Right hindlimb (tissue), 1 donor: ENCODE data around the gene P2RX1.

ENCODE experiments used
- DNase-seq: peaks from one replicate; pipeline ENCODE4 v3.0.0-alpha.2; 2018

P2RX1 gene

GRCh38 chr17:3903051-3903825 is 13.0 kb downstream of the P2RX1 start:
- no peak for DNase-seq

- no peak for DNase-seq
Observed at GRCh38 chr17:3900646-3901045, 15.6 kb downstream of the P2RX1 start.

GRCh38 chr17:3897731-3898130 is 18.5 kb downstream of the P2RX1 start:
- DNase-seq: no peak

GRCh38 chr17:3896968-3897235 is 19.4 kb downstream of the P2RX1 start:
- DNase-seq: no peak

- DNase-seq: peak; percentile 70
Observed at GRCh38 chr17:3896108-3896967, 19.9 kb downstream of the P2RX1 start.

GRCh38 chr17:3895354-3895753 is 20.9 kb downstream of the P2RX1 start:
- DNase-seq: no peak

GRCh38 chr17:3894911-3895343 is 21.3 kb downstream of the P2RX1 start:
- no peak for DNase-seq

- DNase-seq: no peak
Observed at GRCh38 chr17:3894188-3894587, 22.1 kb downstream of the P2RX1 start.

- DNase-seq: no peak
Observed at GRCh38 chr17:3893720-3894116, 22.5 kb downstream of the P2RX1 start.

GRCh38 chr17:3893003-3893719 is 23.1 kb downstream of the P2RX1 start, which contains the start of gene CAMKK1:
TSS of gene CAMKK1 (minus strand) at chr17:3893053. CDS start at chr17:3885687, 7,366 bp downstream.
- DNase-seq: peak; percentile 92

GRCh38 chr17:3892095-3892998 is 23.9 kb downstream of the P2RX1 start:
- DNase-seq: peak; percentile 80

- DNase-seq: no peak
Observed at GRCh38 chr17:3891626-3892094, 24.6 kb downstream of the P2RX1 start.

GRCh38 chr17:3890878-3891219 is 25.4 kb downstream of the P2RX1 start:
- DNase-seq: no peak

- peak; percentile 71 for DNase-seq
Observed at GRCh38 chr17:3890082-3890877, 26.0 kb downstream of the P2RX1 start.

- no peak for DNase-seq
Observed at GRCh38 chr17:3889325-3890012, 26.8 kb downstream of the P2RX1 start.

GRCh38 chr17:3888343-3889171 is 27.7 kb downstream of the P2RX1 start:
- DNase-seq: peak; percentile 93

GRCh38 chr17:3887804-3888203 is 28.5 kb downstream of the P2RX1 start:
- DNase-seq: no peak

- DNase-seq: no peak
Observed at GRCh38 chr17:3887394-3887793, 28.9 kb downstream of the P2RX1 start.

GRCh38 chr17:3886776-3887175 is 29.5 kb downstream of the P2RX1 start:
- no peak for DNase-seq

- no peak for DNase-seq
Observed at GRCh38 chr17:3885970-3886369, 30.3 kb downstream of the P2RX1 start.
